ENCODE results near the gene TBC1D9.

TBC1D9 gene

DNA sequence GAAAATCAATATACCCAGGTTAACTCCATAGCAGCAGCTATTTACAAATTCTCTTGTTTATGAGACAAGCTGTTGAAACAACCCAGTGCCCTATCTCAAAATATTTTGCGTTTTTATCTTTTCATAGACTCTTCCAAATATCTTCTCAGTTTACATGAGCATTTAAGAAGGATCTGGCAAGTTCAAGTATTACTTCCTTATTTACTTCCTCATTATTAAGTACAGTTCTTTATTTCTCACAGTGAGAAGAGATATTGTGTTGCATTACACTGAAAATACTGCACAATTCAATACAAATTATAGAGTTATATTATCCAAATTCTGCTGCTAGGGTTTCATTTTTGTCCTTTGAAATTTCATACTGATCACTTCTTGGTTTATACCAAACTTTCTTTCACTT lies 143.8 kb downstream of the TBC1D9 start:
- DNase-seq (ENCODE audit: low read depth): no peak

DNA sequence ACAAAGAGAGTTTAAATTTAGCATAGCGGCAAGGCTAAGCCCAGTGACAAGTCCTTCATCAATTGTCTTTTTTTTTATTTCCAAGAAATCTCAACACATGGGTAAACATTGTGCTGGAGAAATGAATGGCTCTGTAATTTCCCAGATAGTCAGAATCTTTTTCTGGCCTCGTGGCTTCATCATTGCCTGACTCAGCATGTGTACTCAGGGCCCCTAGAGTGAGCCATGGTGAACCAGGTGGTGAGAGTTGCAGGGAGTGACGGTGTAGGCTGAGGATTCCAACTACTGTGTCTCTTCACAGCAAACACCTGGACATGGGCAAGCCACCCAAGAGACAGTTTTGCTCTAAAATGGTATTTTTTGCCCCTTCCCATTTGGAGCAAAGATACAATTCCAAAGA lies 144.3 kb downstream of the TBC1D9 start:
- DNase-seq (ENCODE audit: low read depth): no peak

DNA sequence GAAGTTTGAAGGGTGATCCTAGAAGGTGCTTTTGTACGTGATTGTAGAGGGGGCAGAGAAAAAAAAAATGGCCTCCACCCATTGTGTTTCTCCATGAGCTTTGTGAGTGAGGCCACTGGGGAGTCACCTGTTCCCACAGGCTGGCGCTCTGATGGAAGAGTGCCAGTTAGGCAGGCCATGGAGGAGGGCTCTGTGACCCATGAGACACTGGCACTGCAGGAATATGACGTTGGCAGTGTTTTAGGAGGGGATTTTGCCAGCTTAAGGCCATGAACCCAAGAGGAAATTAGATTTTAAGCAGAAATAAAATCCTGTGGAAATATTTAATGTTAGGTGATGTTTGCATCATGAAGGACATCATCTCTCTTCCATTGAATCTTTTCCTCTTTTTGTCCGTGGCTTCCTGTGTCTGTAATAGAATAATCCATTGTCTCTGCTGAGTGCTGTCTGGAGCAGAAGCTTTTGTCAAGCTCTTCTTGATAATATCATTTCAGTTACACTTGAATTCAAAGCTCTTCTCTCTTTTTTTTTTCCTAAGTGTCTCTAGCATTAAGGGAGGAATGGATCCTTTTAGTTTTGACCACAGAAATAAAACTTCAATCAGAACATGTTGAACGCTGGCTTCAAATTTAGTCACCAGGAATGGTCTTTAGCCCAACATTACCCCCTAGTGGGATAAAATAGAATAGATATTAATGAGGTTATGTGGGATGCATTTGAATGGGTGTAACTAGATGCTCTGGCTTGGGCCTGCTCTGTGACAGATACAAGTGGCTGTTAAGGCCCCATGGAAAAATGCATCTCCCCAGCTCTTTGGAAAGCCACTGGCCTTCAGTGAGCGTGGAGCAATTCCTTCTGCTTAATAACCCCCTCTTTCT lies 146.4 kb downstream of the TBC1D9 start:
- DNase-seq (ENCODE audit: low read depth): no peak

DNA sequence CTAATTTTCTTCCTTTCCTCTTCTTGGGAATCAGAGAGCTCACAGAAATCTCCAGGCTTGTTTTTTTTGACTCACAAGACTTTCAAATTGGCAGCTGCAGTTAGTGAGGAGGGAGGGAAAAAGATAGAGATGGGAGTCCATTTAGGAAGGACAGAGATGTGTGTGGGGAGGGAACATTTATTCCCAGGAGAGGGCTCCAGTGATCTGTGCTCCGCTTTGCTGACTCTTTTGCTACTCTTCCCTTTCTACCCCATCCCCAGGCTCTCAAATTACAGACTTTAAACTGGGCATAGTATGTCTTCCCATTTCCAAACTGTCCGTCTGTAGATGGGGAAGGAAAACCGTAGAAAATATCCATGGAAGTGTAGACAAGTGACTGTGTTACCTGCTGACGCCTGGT lies 148.3 kb downstream of the TBC1D9 start:
- DNase-seq (ENCODE audit: low read depth): no peak

DNA sequence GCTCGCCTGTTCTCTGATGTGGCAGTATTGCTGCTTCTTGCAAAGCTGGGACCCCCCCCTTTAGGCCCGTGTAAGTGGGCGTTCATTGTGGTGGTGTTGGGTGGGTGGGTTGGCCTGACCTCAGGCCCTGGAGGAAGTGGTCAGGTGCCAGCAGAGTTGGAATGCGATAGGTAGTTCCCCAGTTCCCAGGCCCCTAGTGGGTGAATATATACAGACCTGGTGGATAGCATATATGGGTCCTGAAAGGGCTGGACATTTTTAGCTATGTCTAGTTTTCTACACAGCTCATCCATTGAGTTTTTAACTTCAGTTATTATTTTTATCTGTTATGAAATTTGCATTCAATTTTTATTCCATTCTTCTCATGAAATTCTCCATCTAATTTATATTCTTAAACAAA lies 151.6 kb downstream of the TBC1D9 start:
- DNase-seq (ENCODE audit: low read depth): no peak

DNA sequence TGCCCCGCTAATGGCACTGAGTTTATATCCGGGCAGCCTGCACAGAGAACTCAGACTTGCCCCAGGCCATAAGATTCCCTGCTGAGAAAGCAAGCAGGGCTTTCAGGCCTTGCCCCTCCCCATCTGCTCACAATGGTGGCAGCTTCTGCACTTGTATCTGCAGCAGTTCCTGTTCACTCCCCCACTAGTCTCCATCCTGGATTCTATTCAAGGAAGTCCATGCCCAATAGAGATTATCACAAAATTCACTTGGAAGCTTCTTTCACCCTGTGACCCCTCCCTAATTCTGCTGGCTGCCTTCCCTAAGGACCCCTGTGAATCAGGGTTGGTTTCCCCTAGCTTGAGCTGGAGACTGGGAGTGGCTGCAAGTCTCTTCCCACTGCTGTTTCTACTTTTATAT lies 152.9 kb downstream of the TBC1D9 start:
- no peak for DNase-seq (ENCODE audit: low read depth)

DNA sequence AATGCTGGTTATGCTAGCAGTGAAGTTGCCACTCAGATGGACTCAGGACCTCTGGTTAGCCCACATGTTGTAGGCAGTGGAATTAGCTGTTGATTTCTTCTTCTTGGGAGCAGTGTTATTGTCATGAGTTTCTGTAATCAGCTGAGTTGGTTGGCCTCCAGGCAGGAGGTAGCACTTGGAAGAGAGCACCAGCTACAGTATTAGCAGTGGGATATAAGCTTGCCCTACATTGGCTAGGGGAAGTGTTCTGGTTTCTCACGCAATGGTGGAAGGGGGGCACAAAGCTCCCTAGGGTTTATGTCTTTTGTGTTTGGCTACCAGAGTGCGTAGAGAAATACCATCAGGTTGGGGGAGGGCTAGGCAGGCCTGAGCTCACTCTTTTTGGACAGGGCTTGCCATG lies 153.5 kb downstream of the TBC1D9 start:
- DNase-seq (ENCODE audit: low read depth): no peak

DNA sequence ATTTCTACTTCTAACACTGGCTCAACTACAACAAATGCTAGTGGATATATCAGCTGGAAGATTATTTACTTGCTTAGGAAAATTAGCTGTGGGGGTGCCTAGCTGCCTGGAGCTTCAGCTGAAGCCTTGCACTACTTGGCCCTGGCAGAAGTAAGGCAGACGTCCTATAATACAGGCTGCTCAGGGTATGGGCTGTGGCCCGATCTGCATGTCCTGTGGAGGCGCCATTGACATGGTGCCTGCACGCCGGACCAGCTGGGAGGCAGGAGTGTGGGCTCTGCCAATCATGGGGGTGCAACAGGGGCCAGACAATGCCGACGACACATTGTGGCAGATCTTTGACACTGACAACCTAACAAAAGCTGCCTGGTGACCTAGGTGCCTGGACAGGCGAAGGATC lies 155.8 kb downstream of the TBC1D9 start:
- DNase-seq (ENCODE audit: low read depth): no peak

DNA sequence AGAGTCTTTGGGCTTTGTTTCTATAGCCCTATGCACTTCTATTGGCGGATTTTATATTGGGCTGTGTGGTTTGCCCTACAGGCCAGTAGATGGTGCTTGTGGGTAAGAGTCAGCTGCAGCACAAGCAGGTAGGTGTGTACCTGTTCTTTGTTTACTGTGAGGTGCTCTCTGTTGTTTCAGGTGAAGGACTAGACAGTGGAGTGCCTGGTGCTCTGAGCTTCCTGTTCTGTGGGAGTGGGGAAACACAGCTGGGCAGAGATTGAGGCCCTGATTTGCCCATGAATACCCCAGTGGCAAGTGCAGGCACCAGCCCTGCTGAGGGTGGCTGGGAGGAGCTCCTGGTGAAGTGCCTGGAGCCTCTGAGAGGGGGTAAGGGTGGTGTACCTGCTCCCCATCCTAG lies 161.1 kb downstream of the TBC1D9 start:
- DNase-seq (ENCODE audit: low read depth): no peak

DNA sequence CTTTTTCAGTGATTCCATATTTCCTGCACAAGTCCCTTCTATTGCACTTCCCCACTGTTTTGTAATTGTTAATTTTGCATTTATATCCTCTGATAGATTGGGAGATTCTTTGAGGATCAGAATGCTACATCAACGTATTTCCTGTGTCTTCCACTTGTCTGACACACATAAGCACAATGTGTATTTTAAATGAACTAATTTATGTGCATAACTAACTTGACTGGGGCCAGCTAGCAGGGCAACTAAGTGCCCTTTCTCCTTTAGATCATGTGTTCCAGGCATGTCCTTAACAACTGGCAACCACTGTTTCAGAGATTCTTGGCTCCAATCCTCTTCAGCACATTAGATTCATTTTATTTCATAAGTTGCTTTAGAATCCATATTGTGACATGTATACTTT lies 171.7 kb downstream of the TBC1D9 start:
- DNase-seq (ENCODE audit: low read depth): no peak

DNA sequence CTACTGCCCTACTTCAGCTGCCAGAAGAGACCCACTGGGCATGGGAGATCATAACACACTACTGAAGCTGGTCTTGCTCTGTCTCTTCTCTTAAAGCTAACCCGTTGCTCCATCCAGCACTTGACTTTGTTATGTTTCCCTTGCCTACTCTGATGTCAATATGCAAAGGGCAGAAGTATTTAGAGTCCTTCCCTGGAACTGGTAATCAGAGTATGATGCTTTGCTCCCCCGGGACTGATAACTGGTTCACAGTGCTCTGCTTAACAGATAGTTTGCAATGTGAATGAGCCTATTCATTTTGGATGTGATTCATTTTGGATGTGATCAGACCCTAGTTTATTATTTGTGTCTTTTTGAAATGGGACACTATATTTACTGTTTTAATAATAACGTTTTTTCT lies 175.1 kb downstream of the TBC1D9 start:
- DNase-seq (ENCODE audit: low read depth): no peak

DNA sequence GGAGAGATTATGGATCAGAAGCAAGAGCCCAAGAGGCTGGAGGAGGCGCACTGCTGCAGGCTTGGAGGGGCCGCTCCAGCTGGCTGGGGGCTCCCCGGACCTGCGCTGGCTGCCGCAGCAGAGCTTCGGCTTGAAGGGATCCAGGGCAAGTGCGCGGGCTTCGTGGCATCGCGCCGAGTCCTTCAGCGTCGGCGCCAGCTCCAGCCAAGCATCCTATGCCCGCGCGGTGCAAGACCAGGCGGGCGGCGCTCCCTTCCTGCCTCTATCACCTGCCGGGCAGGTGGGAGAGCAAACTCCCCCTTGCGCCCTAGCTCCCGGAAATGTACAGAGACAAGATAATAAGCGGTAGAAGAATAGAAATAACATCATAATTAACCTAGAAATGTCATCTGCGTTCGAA lies 176.9 kb downstream of the TBC1D9 start:
- no peak for DNase-seq (ENCODE audit: low read depth)

DNA sequence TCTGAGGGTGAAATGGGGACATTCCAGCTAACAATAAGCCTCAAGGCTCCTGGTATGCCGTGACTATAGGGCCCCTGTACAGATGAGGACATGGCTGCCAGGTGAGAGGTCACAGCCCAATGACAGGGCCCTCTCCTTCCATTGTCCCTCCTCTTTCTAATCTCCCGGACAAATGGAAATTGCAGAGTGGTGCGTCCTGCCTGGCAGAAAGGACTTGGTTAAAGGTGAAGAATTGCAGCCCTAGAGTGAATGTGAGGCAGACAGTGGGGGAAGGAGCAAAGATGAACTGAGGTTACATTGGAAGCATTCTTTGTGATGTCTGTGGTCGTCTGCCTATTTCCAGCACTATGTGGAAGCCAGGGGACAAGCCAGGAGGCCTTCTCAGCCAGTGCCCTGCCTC lies 180.7 kb downstream of the TBC1D9 start:
- DNase-seq (ENCODE audit: low read depth): no peak

DNA sequence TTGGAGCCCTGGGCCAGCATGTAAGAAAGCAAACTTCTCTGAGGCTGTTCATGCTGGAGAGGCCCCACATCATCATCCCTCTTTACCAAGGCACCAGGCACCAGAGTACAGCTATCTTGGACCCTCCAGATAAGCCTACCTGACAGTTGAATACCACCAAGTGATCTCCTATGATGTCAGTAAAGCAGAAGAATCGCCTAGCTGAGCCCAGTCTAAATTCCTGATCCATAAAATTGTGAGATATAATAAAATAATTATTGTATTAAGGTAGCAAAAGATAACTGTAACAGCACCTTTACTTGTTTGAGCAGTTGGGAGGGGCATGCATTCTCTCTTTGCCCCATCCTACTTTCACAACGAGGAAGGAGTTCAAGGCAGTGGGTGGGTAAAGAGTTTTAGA lies 184.6 kb downstream of the TBC1D9 start:
- DNase-seq (ENCODE audit: low read depth): no peak
